Measurements from ENCODE around the gene GPN3.
"Not testable (repeated sequence)": the region's sequence is repeated elsewhere in the genome, so short reads cannot be mapped to it uniquely, and the experiment has no call there.

GPN3 gene

DNA sequence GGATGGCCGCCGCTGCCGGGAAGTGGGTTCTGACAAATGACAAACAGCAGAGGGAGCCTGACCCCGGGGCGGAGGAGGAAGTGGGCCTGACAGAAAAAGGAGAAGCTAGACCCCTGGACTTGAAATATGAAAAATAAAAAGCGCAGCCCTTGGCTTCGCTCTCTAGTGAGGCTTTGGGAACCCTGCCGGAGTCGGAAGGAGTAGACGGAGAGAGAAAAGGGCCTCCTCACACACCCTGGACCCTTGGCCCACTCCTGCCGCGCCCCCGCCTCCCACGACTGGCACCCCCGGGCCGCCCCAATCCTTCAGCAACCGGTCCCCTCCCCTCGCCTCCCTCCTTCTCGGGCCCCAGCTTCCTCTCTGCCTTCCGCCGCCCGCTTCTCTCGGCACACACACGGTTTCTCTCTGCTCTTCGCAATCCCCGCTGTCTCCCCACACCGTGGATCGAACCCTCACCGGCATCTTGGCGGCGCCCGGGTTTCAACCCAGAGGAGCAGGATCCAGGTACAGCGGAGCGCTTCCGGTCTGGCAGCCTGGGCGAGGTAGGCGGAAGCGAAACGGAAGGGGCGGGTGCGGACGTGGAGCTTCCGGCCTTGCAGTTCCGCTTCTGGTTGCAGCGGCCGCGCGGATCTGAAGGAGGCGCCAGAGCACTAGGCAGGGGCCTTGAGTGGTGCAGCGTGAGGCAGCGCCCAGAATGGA is 18.1 kb downstream of the GPN3 start, which contains the start of gene ARPC3:
Gene ARPC3, minus strand, starts transcription at position 539 of the 699 bp plus-strand sequence. Its CDS starts 77 bp downstream, at position 462.
- DNase-seq (ENCODE audit: low spot score) = peak; percentile 94

DNA sequence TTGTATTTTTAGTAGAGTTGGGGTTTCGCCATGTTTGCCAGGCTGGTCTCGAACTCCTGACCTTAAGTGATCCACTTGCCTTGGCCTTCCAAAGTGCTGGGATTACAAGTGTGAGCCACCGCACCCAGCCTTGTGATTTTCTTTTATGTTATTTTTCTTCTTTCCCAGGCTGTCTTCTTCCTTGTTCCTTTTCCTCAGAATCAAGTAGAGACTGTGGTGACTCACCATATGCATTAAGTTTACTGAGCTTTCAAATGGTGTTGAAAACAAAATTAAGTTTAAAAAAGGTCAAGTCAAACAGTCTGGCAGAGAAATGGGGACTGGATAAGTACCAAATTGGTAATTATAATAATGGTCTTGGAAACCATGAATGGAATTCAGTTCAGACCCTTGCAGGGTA is 23.6 kb downstream of the GPN3 start:
- DNase-seq (ENCODE audit: low spot score) = no peak

DNA sequence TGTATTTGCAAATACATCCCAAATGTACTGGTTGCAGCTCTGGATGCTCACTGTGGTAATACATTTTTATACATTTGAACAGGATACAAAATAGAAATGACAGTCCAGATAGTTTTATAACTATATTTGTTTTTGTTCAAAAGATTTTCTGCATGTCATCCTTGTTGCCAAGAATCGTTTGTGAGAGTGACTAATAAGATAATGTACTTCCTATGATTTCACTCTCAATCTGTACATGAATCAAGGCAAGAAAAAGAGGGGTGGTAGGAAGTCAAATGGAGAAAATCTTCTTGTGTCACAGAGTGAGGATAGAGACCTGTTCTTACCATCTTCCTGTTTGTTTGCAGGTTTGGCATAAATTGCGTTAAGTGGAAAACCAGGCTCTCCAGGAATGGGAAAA is 31.8 kb downstream of the GPN3 start:
- no peak for DNase-seq (ENCODE audit: low spot score)

DNA sequence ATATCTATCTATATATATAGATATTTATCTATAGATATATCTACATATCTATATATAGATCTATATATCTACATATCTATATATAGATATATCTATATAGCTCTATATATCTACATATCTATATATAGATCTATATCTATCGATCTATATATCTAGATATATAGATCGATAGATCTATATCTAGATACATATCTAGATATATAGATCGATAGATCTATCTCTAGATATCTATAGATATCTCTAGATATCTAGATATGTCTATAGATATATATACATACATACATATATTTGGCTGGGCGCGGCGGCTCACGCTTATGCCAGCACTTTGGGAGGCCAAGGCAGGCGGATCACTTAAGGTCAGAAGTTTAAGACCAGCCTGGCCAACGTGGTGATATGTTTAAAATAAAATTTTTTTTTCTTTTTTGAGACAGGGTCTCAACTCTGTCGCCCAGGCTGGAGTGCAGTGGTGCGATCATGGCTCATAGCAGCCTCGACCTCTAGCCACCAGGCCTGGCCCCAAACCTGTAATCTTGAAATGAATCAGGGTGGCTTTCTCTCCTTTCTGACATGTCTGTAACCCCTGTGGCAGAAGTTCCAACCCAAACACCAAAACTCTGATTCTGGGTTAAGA is 36.0 kb downstream of the GPN3 start:
- no peak for DNase-seq (ENCODE audit: low spot score)

DNA sequence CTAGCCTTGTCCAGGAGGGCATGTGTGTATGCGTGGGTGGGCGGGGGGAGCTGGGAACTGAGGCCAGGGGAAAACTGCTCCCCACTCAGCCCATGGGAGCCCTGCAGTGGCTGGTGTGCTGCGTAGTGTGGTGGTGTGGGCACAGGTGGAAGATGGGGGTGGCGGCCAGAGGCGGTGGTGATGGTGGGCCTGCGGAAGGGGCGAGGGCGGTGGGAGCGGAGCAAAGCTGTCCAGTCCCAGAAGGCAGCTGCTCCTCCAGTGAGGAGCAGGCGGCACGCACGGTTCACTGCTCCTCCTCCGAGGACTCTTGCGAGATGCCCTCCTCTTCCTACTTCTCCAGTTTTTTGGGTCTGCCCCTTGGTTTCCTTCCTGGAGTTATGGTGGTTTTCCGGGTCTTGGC is 38.4 kb downstream of the GPN3 start:
- DNase-seq (ENCODE audit: low spot score) = not testable (repeated sequence)

DNA sequence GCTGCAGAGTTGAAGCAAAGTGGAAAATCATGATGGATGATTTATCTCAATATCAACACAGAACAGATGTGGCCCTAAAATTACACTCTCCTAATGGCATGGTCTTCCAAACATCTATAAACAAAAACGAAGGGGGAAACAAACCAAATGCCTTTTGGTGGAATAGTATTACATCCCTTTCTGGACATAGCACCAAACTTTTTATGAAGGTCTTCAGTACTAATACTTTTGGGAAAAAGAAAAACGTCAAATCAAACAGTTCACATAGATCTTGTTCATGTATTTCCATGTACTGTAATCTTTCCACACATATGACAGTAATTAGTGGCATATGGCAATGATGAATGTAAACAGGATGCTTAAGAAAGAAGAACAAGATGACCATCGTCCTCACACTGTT is 41.7 kb downstream of the GPN3 start:
- peak; percentile 56 for DNase-seq (ENCODE audit: low spot score)

DNA sequence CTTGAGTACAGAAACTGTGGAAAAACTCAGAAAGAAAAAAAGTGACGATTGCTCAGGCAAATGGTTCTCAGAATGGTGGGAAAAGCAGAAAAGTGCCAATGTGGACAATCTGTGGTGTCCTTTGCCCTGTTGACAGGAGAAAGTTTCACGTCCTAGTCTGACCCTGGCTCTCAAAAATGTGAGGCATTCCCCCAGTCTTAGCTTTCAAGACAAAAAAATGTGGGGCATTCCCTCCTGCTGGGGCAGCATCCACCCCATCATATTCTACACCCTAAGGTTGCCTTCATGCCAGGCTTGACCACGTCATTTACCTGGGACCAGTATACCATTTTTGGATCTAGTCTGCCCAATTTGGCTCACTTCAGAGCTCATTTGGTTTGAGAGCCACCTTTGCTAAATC is 43.8 kb downstream of the GPN3 start:
- DNase-seq (ENCODE audit: low spot score) = no peak

DNA sequence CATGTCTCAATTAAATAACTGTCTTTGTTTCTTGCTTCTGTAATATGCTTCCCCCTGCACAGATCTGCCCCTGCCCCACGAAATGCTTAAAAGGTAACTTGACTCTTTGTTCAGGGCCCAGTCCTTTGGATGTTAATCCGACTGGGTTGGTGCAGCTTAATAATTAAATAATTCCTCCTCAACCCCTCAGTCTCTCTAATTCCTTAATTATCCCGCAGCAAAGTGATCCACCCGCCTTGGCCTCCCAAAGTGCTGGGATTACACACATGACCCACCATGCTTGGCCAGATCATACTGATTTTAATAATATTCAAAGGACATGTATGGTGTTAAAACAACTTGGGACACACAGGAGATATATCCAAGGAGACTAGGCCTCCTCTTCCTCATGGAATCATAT is 46.4 kb downstream of the GPN3 start:
- DNase-seq (ENCODE audit: low spot score) = no peak

DNA sequence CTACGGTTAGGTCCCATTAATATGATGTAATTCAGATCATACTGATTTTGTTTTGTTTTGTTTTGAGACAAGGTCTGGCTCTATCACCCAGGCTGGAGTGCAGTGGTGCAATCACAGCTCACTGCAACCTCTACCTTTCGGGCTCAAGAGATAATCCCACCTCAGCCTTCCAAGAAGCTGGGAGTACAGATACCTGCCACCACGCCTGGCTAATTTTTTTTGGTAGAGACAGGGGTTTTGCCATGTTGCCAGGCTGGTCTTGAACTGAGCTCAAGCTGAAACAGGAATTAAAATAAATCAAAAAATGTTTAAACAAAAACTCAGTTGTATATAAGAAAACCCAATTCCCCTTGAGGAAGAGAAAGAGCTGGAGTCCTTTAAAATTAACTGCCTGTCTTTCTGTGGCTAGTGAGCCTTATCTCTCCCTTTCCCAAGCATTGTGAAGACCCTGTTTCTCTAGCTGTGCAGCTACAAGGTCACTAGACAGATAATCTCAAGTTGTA is 46.8 kb downstream of the GPN3 start:
- DNase-seq (ENCODE audit: low spot score) = no peak

DNA sequence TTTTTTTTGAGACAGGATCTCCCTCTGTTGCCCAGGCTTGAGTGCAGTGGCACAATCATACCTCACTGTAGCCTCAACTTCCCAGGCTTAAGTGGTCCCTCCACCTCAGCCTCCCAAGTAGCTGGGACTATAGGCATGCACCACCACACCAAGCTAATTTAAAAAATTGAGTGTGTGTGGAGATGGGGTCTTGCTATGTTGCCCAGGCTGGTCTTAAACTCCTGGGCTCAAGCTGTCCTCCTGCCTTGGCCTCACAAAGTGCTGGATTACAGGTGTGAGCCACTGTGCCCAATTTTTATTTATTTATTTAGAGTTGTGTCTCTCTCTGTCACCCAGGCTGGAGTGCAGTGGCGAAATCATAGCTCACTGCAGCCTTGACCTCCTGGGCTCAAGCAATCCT is 47.4 kb downstream of the GPN3 start:
- not testable (repeated sequence) for DNase-seq (ENCODE audit: low spot score)

DNA sequence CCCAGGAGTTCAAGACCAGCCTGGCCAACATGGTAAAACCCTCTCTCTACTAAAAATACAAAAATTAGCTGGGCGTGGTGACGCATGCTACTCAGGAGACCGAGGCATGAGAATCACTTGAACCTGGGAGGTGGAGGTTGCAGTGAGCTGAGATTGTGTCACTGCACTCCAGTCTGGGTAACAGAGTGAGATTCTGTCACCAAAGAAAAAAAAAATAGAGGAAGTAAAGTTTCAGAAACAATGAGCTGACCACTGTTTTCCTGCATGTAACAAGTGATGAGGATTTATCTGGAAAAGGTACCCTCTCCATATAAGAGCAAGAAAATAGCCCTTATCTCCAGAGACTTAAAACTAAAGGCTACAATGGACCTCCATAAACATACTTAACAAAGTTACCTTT is 50.9 kb downstream of the GPN3 start:
- not testable (repeated sequence) for DNase-seq (ENCODE audit: low spot score)

DNA sequence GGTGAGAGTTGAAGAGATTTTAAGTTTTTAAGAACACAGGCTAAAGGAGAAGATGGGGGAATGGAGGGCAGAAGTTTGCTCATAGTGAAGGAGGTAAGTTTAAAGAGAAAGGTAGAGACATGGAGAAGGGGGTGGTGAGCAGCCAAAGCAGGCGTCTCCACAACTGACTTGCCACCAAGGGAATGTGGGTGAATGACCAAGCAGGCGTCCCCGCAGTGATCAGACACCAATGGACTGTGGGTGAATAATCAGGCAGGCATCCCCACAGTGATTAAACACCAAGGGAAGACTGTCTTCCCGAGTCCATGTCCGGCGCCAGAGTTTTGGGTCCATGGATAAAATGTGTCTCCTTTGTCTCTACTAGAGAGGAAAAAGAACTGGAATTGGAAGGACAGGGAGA is 58.0 kb downstream of the GPN3 start:
- not testable (repeated sequence) for DNase-seq (ENCODE audit: low spot score)

DNA sequence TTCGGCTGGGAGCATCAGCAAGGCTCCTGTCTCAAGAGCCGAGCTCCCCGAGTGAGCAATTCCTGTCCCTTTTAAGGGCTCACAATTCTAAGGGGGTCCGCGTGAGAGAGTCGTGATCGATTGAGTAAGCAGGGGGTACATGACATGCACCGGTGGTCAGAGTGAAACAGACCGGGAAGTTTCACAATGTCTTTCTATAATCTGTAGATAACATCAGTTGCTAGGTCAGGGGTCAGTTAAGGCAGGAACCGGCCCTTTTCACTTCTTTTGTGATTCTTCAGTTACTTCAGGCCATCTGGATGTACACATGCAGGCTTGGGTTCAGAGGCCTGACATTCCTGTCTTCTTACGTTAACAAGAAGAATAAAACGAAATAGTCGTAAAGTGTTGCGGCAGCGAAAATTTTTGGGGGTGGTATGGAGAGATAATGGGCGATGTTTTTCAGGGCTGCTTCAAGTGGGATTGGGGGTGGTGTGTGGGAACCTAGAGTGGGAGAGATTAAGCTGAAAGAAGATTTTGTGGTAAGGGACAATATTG is 62.9 kb downstream of the GPN3 start:
- DNase-seq (ENCODE audit: low spot score) = not testable (repeated sequence)

DNA sequence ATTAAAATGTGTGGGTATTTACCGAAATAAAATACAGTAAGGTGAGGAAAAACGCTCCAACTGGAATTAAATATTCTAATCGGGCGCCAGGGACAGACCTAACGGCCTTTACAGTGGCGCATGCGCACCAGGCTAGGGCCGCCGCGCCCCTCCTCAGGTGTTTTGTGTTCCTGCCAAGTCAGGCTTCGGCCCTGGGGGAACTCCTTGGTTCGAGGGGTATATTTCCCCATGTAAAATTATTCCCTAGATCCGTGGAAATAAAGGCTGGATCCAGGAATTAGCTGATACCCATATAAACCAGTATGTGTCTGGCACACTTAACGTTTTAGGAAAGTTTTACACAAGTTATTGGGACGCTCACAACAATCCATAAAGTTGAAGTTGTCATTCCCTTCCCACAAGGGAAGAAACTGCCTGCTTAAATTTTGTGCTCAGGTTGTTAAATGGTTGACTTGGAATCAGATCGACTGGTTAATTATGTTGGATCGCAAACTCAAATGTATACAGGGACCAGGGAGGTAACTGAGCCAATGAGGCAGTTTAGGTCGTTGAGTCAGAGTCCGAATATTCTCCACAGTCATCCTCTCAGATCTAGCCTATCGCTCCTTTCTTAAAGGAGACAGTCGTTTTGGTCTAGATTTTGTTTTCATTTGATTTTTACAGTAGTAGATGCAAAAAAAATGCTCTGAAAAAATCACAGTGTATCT is 63.9 kb downstream of the GPN3 start:
- peak; percentile 87 for DNase-seq (ENCODE audit: low spot score)

DNA sequence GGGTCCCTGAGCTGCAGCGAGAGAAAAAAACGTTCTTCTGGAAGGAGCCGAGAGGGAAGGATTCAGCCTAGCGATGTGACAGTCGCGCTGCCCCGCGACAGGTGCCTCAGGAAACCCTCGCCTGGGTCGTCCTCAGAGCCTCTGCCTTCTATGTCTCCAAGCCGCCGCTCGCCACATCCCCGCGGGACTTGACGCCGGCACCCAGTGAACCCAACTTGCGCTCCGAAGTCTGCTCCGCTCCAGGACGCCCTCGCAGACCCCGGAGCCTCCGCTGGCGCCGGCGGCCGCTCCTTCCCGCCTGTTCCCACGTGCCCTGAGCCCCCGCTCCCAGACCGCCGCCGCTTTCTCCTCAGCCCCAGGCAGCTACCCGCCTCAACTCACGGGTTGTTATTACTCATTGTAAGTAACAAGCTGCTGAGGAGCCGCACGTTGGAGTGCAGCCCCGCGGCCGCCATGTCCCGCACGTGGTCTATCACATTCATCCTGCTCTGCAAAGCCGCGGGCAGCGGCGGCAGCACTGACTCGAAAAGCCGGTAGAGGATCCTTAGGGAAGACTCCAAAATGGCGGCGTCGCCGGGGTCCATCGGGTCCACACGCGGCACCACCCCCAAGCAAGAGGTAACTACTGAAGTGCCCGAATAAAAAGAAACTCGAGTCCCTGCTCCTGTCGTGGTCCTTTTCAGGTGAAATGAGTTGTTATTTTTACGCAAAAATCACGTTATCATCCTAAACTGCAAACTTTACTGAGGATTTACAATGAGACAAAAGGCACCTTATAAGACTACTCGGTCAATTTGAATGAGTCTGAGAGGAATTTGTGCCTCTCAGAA is 64.7 kb downstream of the GPN3 start, which contains the start of gene ANAPC7:
Gene ANAPC7, minus strand, starts transcription at position 563 of the 830 bp plus-strand sequence. Its CDS starts 81 bp downstream, at position 482.
- peak; percentile 94 for DNase-seq (ENCODE audit: low spot score)

Small RNA genes lying within 50 kb of the gene (small RNA-seq; reads per million reads assigned to genes)
- 0 reads per million in 2 experiments for gene RF00278
